GM18909 (cell line): ENCODE data around the gene ATP2B1.
A peak's percentile ranks its signal among the peaks of the same experiment; 100 is the strongest.
"Not testable (repeated sequence)": the region's sequence is repeated elsewhere in the genome, so short reads cannot be mapped to it uniquely, and the experiment has no call there.

ENCODE experiments used
- ATAC-seq: cut with Tn5 transposase; IDR thresholded peaks from one replicate; pipeline ENCODE4 v1.9.1; 2021; ENCODE audit warnings: mild to moderate bottlenecking; ENCODE audit not compliant: unreplicated experiment, poor library complexity

The ATP2B1 gene

GRCh38 chr12:89717759-89718523 lies 9.3 kb upstream of the ATP2B1 start:
- ATAC-seq = no peak

GRCh38 chr12:89712706-89713105 lies 4.1 kb upstream of the ATP2B1 start:
- no peak for ATAC-seq

GRCh38 chr12:89710873-89711750 lies 2.5 kb upstream of the ATP2B1 start:
- ATAC-seq = no peak

GRCh38 chr12:89709995-89710872 lies 1.6 kb upstream of the ATP2B1 start:
- no peak for ATAC-seq

GRCh38 chr12:89709157-89709994 lies 738 bp upstream of the ATP2B1 start:
- peak; percentile 74 for ATAC-seq

GRCh38 chr12:89707703-89708564 lies 704 bp downstream of the ATP2B1 start:
- no peak for ATAC-seq

- no peak for ATAC-seq
These were observed 1.5 kb downstream of the ATP2B1 start for GRCh38 chr12:89706986-89707702.

- no peak for ATAC-seq
These were observed 2.1 kb downstream of the ATP2B1 start for GRCh38 chr12:89706551-89706950.

GRCh38 chr12:89704457-89704856 lies 4.2 kb downstream of the ATP2B1 start:
- ATAC-seq = no peak

- ATAC-seq = no peak
These were observed 4.9 kb downstream of the ATP2B1 start for GRCh38 chr12:89703768-89704167.

GRCh38 chr12:89702503-89702902 lies 6.1 kb downstream of the ATP2B1 start:
- ATAC-seq = no peak

GRCh38 chr12:89701606-89702206 lies 6.9 kb downstream of the ATP2B1 start:
- ATAC-seq = no peak

- no peak for ATAC-seq
These were observed 8.3 kb downstream of the ATP2B1 start for GRCh38 chr12:89700191-89700810.

- no peak for ATAC-seq
These were observed 10.0 kb downstream of the ATP2B1 start for GRCh38 chr12:89698607-89699006.

GRCh38 chr12:89697728-89698127 lies 10.9 kb downstream of the ATP2B1 start:
- ATAC-seq = not testable (repeated sequence)

GRCh38 chr12:89697296-89697695 lies 11.3 kb downstream of the ATP2B1 start:
- ATAC-seq = no peak

GRCh38 chr12:89695830-89696229 lies 12.8 kb downstream of the ATP2B1 start:
- peak; percentile 77 for ATAC-seq
